PC-3 (cell line): ENCODE data around the gene ETFA.

ENCODE experiments used
- CTCF ChIP-seq: fragments of 300-600 bp; sonication (generic); conservative IDR thresholded peaks from 2 replicates; pipeline ENCODE4 v1.5.1; 2017; ENCODE audit warnings: antibody characterized with exemption, low read depth, mild to moderate bottlenecking, low read length
- EZH2 ChIP-seq: fragments of 300-600 bp; sonication (generic); IDR thresholded peaks from one replicate; pipeline ENCODE4 v1.6.1; 2017; ENCODE audit warnings: antibody characterized with exemption, mild to moderate bottlenecking, low read length; ENCODE audit not compliant: unreplicated experiment
- EZH2phosphoT487 ChIP-seq: fragments of 300-600 bp; sonication (generic); IDR thresholded peaks from 2 replicates; pipeline ENCODE4 v1.6.1; 2018; ENCODE audit warnings: mild to moderate bottlenecking, antibody characterized with exemption, low read length, borderline replicate concordance

- TF ChIP-seq CTCF = no peak
- no peak for TF ChIP-seq EZH2
- no peak for TF ChIP-seq EZH2phosphoT487
These were observed 133.7 kb downstream of the ETFA start for GRCh38 chr15:76177491-76178040.
